HCT116 (cell line): ENCODE results near the gene VIPR2. TPM values are rescaled to one million over a fixed set of nuclear protein-coding genes. Genes with fewer than 3 reads are reported as not detected.

Source experiments
- ATAC-seq: fragments of 200-7000 bp; cut with Tn5 transposase; 2 replicates; pipeline ENCODE4 v1.9.1; 2020; ENCODE audit warnings: mild to moderate bottlenecking, moderate library complexity
- BruUV-seq: library from RNA; stranded (reverse); fragments of 400-500 nt; replicated peaks from 2 replicates; lab custom pipeline; 2021; lab: Mats Ljungman, UMichigan
- CTCF ChIA-PET: fragments of 300-600 bp; sonication (Branson Sonifier 250); formaldehyde crosslinking; loops from one replicate; lab custom pipeline; 2021; ENCODE audit warnings: antibody characterized with exemption; lab: Charles Lee
- POLR2A ChIA-PET: fragments of 300-600, 350-600 bp; sonication (Branson Sonifier 250); formaldehyde crosslinking; loops from one replicate; lab custom pipeline; 2021; ENCODE audit warnings: antibody characterized with exemption; lab: Charles Lee
- RAD21 ChIA-PET, 2 experiments: fragments of 300-600 bp; sonication (Branson Sonifier 250); formaldehyde crosslinking; loops; one replicate each; lab custom pipeline; 2023; ENCODE audit warnings: low total read pairs in 2 of 2; ENCODE audit not compliant: uncharacterized antibody in 2 of 2, unreplicated experiment in 2 of 2, low non-redundant PET in 1 of 2; lab: Charles Lee
- DNase-seq: peaks from one replicate; pipeline ENCODE4 v3.0.0-alpha.2; 2010; ENCODE audit warnings: low read depth, low spot score
- H2AFZ ChIP-seq: fragments of 200-600 bp; shearing (Covaris generic), sonication (generic); 2 replicates; pipeline ENCODE4 v1.6.1; 2017; ENCODE audit warnings: low read depth, mixed run types, mixed read lengths, antibody characterized with exemption, low read length; ENCODE audit not compliant: poor library complexity, severe bottlenecking
- H3K27ac ChIP-seq: 2 replicates; pipeline ENCODE4 v1.5.1; 2012; ENCODE audit warnings: low read depth, low read length
- H3K27me3 ChIP-seq: fragments of 200-600 bp; sonication (generic); 2 replicates; pipeline ENCODE4 v1.6.1; 2016; ENCODE audit warnings: mixed run types, low read length, mixed read lengths; ENCODE audit not compliant: insufficient read depth
- H3K36me3 ChIP-seq, 2 experiments: fragments of 200-500 bp in 1 of 2; fragments of 200-600 bp in 1 of 2; sonication (Bioruptor generic) in 1 of 2; sonication (generic) in 1 of 2; 2 replicates each; pipeline versions ENCODE4 v1.5.1 to v1.6.1; 2014 to 2016; ENCODE audit warnings: low read length in 2 of 2, inconsistent platforms in 1 of 2, mixed read lengths in 1 of 2, mixed run types in 1 of 2; ENCODE audit not compliant: insufficient read depth in 2 of 2, control insufficient read depth in 1 of 2
- H3K4me1 ChIP-seq, 2 experiments: fragments of 200-600 bp in 1 of 2; sonication (generic) in 1 of 2; 2 replicates each; pipeline versions ENCODE4 v1.5.1 to v1.6.1; 2012 to 2017; ENCODE audit warnings: low read length in 2 of 2, inconsistent platforms in 1 of 2, mild to moderate bottlenecking in 1 of 2, mixed read lengths in 1 of 2, mixed run types in 1 of 2, moderate library complexity in 1 of 2; ENCODE audit not compliant: insufficient read depth in 2 of 2, control insufficient read depth in 1 of 2
- H3K4me2 ChIP-seq: fragments of 200-600 bp; sonication (generic); 2 replicates; pipeline ENCODE4 v1.6.1; 2017; ENCODE audit warnings: mixed run types, low read length, mixed read lengths
- H3K4me3 ChIP-seq, 2 experiments: fragments of 200-600 bp in 1 of 2; sonication (generic) in 1 of 2; replicated peaks in 1 of 2; 2 replicates each; pipeline ENCODE4 v1.5.1; 2011 to 2016; ENCODE audit warnings: low read length in 2 of 2, control low read depth in 1 of 2, low read depth in 1 of 2, mild to moderate bottlenecking in 1 of 2, mixed read lengths in 1 of 2, mixed run types in 1 of 2
- H3K79me2 ChIP-seq: fragments of 200-600 bp; sonication (generic); 2 replicates; pipeline ENCODE4 v1.6.1; 2017; ENCODE audit warnings: mild to moderate bottlenecking, mixed run types, low read length, moderate library complexity, mixed read lengths; ENCODE audit not compliant: insufficient read depth
- H3K9ac ChIP-seq: fragments of 200-600 bp; sonication (generic); 2 replicates; pipeline ENCODE4 v1.6.1; 2016; ENCODE audit warnings: low read length, mixed read lengths
- H3K9me2 ChIP-seq: fragments of 200-600 bp; sonication (generic), shearing (Covaris generic); 2 replicates; pipeline ENCODE4 v1.6.1; 2017; ENCODE audit warnings: mixed run types, mild to moderate bottlenecking, moderate library complexity; ENCODE audit not compliant: insufficient read depth
- H3K9me3 ChIP-seq, 2 experiments: fragments of 200-500 bp in 1 of 2; fragments of 200-600 bp in 1 of 2; sonication (Bioruptor generic) in 1 of 2; sonication (generic) in 1 of 2; 2 replicates each; pipeline ENCODE4 v1.6.1; 2014 to 2017; ENCODE audit warnings: low read length in 2 of 2, mixed read lengths in 2 of 2, inconsistent platforms in 1 of 2, low read depth in 1 of 2, mild to moderate bottlenecking in 1 of 2, mixed run types in 1 of 2, moderate library complexity in 1 of 2; ENCODE audit not compliant: control insufficient read depth in 1 of 2, insufficient read depth in 1 of 2
- H4K20me1 ChIP-seq: fragments of 200-600 bp; sonication (generic), shearing (Covaris generic); 2 replicates; pipeline ENCODE4 v1.6.1; 2017; ENCODE audit warnings: mixed run types, mild to moderate bottlenecking, moderate library complexity; ENCODE audit not compliant: insufficient read depth
- EZH2 ChIP-seq: fragments of 200-600 bp; sonication (generic); IDR thresholded peaks from 2 replicates; pipeline ENCODE4 v1.6.1; 2017; ENCODE audit warnings: antibody characterized with exemption, mixed run types
- POLR2AphosphoS5 ChIP-seq: IDR thresholded peaks from 2 replicates; pipeline ENCODE4 v1.6.1; 2011; ENCODE audit warnings: mild to moderate bottlenecking, low read depth, low read length, moderate library complexity
- RAD21 ChIP-seq: IDR thresholded peaks from 2 replicates; pipeline ENCODE4 v1.6.1; 2012; ENCODE audit warnings: low read depth, mild to moderate bottlenecking
- SIN3A ChIP-seq: IDR thresholded peaks from 2 replicates; pipeline ENCODE4 v1.6.1; 2012; ENCODE audit warnings: low read depth
- SRF ChIP-seq: IDR thresholded peaks from 2 replicates; pipeline ENCODE4 v1.6.1; 2012; ENCODE audit warnings: low read depth
- TCF7L2 ChIP-seq: IDR thresholded peaks from 2 replicates; pipeline ENCODE4 v1.7.0; 2011; ENCODE audit warnings: borderline replicate concordance, inconsistent platforms; ENCODE audit not compliant: insufficient read depth, insufficient read length; ENCODE audit errors: extremely low read depth
- YY1 ChIP-seq: IDR thresholded peaks from 2 replicates; pipeline ENCODE4 v1.6.1; 2011; ENCODE audit warnings: low read length, low read depth, moderate library complexity, mild to moderate bottlenecking; ENCODE audit not compliant: insufficient replicate concordance; ENCODE audit errors: extremely low read depth
- intact Hi-C: fragments of 100-400 bp; cut with micrococcal nuclease; formaldehyde crosslinking; loops from 2 replicates; pipeline ENCODE4 v1.10.0; 2022
- total RNA-seq: library from RNA; stranded (reverse); gene quantifications from one replicate; pipeline ENCODE4 v1.2.1, GENCODE V29; 2021; ENCODE audit not compliant: unreplicated experiment
- TF ChIP-seq, protein P1 (sequence below), 3 experiments: fragments of 200-600 bp in 1 of 3; sonication (generic) in 1 of 3; IDR thresholded peaks in 2 of 3; conservative IDR thresholded peaks in 1 of 3; 2 replicates each; pipeline ENCODE4 v1.5.1; 2012 to 2017; ENCODE audit warnings: low read depth in 2 of 3, low read length in 2 of 3, antibody characterized with exemption in 1 of 3, borderline replicate concordance in 1 of 3, control low read depth in 1 of 3, mild to moderate bottlenecking in 1 of 3, mixed read lengths in 1 of 3, mixed run types in 1 of 3, moderate library complexity in 1 of 3; ENCODE audit not compliant: insufficient read depth in 1 of 3
- TF ChIP-seq, protein P2 (sequence below): IDR thresholded peaks from 2 replicates; pipeline ENCODE4 v1.6.1; 2012; ENCODE audit warnings: low read depth

Gene VIPR2
- total RNA-seq, 1 experiment from 2014 or later, result 0.10 TPM

DNA sequence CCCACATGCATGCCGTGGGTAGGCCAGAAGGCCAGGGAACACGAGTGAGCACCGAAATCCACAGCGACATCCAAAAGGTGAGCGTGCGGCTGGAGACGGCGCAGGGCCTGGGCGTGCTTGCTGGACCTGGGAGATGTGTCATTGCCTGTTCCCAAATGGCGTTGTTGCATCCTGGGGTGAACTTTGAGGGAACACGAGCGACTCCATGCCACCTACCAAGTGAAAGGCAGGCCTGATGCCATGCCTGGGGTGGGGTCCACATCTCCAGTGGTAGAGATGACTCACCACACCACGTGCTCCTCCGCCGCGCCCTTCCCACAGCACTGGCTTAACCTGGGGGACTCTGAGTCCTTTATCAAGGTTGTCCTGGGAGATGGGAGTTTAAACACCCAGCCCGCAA lies 24.7 kb upstream of the VIPR2 start:
- DNase-seq (no peak), ATAC-seq (no peak)
- intact Hi-C loops, result no loop called here
- H3K79me2 ChIP-seq, result no peaks in the 10 kb centered on the region
- no peak overlapping the region for H3K9ac ChIP-seq
- RAD21 ChIA-PET, result no interaction called here
- H3K9me3 ChIP-seq, result no peaks in the 10 kb centered on the region
- POLR2A ChIA-PET, result no interaction called here
- no peaks in the 10 kb centered on the region for H3K27me3 ChIP-seq
- H2AFZ ChIP-seq, result no peak overlapping the region
- H3K9me2 ChIP-seq, result no peaks in the 10 kb centered on the region
- no TSS peak for BruUV-seq
- CTCF ChIA-PET, result no interaction called here
- H3K27ac ChIP-seq, result no peak overlapping the region
- H3K4me2 ChIP-seq, result no peak overlapping the region
- H3K4me3 ChIP-seq, result no peak overlapping the region
- TF ChIP-seq YY1 (no peak), TCF7L2 (no peak), EZH2 (no peak), POLR2AphosphoS5 (no peak), SRF (no peak), RAD21 (no peak), SIN3A (no peak)
- TF ChIP-seq, protein P1, sequence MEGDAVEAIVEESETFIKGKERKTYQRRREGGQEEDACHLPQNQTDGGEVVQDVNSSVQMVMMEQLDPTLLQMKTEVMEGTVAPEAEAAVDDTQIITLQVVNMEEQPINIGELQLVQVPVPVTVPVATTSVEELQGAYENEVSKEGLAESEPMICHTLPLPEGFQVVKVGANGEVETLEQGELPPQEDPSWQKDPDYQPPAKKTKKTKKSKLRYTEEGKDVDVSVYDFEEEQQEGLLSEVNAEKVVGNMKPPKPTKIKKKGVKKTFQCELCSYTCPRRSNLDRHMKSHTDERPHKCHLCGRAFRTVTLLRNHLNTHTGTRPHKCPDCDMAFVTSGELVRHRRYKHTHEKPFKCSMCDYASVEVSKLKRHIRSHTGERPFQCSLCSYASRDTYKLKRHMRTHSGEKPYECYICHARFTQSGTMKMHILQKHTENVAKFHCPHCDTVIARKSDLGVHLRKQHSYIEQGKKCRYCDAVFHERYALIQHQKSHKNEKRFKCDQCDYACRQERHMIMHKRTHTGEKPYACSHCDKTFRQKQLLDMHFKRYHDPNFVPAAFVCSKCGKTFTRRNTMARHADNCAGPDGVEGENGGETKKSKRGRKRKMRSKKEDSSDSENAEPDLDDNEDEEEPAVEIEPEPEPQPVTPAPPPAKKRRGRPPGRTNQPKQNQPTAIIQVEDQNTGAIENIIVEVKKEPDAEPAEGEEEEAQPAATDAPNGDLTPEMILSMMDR (IDR thresholded peaks at IDR 0.05 in 2 of 3, conservative IDR thresholded peaks at IDR 0.05 in 1 of 3; ENCODE audit: borderline replicate concordance in 1 of 3, insufficient read depth in 1 of 3, low read depth in 2 of 3, low read length in 2 of 3), result no peak
- TF ChIP-seq, protein P2, sequence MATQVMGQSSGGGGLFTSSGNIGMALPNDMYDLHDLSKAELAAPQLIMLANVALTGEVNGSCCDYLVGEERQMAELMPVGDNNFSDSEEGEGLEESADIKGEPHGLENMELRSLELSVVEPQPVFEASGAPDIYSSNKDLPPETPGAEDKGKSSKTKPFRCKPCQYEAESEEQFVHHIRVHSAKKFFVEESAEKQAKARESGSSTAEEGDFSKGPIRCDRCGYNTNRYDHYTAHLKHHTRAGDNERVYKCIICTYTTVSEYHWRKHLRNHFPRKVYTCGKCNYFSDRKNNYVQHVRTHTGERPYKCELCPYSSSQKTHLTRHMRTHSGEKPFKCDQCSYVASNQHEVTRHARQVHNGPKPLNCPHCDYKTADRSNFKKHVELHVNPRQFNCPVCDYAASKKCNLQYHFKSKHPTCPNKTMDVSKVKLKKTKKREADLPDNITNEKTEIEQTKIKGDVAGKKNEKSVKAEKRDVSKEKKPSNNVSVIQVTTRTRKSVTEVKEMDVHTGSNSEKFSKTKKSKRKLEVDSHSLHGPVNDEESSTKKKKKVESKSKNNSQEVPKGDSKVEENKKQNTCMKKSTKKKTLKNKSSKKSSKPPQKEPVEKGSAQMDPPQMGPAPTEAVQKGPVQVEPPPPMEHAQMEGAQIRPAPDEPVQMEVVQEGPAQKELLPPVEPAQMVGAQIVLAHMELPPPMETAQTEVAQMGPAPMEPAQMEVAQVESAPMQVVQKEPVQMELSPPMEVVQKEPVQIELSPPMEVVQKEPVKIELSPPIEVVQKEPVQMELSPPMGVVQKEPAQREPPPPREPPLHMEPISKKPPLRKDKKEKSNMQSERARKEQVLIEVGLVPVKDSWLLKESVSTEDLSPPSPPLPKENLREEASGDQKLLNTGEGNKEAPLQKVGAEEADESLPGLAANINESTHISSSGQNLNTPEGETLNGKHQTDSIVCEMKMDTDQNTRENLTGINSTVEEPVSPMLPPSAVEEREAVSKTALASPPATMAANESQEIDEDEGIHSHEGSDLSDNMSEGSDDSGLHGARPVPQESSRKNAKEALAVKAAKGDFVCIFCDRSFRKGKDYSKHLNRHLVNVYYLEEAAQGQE, result no peak
- H3K4me1 ChIP-seq, result no peaks in the 10 kb centered on the region
- H3K36me3 ChIP-seq, result no peaks in the 10 kb centered on the region
- H4K20me1 ChIP-seq, result no peaks in the 10 kb centered on the region
